Endothelial cell (in vitro differentiated cells): Measurements from ENCODE around the gene CD58. TPM values are rescaled to one million over a fixed set of nuclear protein-coding genes. Genes with fewer than 3 reads are reported as not detected.

Experiments
- DNase-seq: peaks from one replicate; pipeline ENCODE4 v3.0.0; 2021; ENCODE audit warnings: low spot score
- H3K27ac Mint-ChIP-seq: one replicate; pipeline ENCODE4 v1.8.0; 2021; ENCODE audit warnings: mixed read lengths, inconsistent platforms; ENCODE audit not compliant: unreplicated experiment
- H3K27me3 Mint-ChIP-seq: one replicate; pipeline ENCODE4 v1.8.0; 2021; ENCODE audit warnings: mild to moderate bottlenecking, moderate library complexity, mixed read lengths, inconsistent platforms; ENCODE audit not compliant: unreplicated experiment
- H3K36me3 Mint-ChIP-seq: one replicate; pipeline ENCODE4 v1.8.0; 2021; ENCODE audit warnings: mild to moderate bottlenecking, low read depth, mixed read lengths, inconsistent platforms; ENCODE audit not compliant: unreplicated experiment
- H3K4me1 Mint-ChIP-seq: one replicate; pipeline ENCODE4 v1.8.0; 2021; ENCODE audit warnings: mild to moderate bottlenecking, mixed read lengths, inconsistent platforms; ENCODE audit not compliant: unreplicated experiment
- H3K4me3 Mint-ChIP-seq: one replicate; pipeline ENCODE4 v1.8.0; 2021; ENCODE audit warnings: mild to moderate bottlenecking, mixed read lengths, inconsistent platforms; ENCODE audit not compliant: unreplicated experiment
- H3K9me3 Mint-ChIP-seq: one replicate; pipeline ENCODE4 v1.8.0; 2021; ENCODE audit warnings: mixed read lengths, inconsistent platforms; ENCODE audit not compliant: unreplicated experiment
- CTCF ChIP-seq: fragments of 200-600 bp; sonication (generic); IDR thresholded peaks from one replicate; pipeline ENCODE4 v1.5.0; 2021; ENCODE audit warnings: antibody characterized with exemption; ENCODE audit not compliant: unreplicated experiment
- total RNA-seq: library from RNA; stranded (reverse); fragmentation: NEBNext Ultra II Directional; extraction: Animal tissue kit (Norgen Biotek cat#: 25700); gene quantifications from one replicate; pipeline ENCODE4 v1.2.1, GENCODE V29; 2021; ENCODE audit not compliant: unreplicated experiment

The CD58 gene
- total RNA-seq, 1 donor from 2014 or later: 9.0 TPM

- H3K9me3 Mint-ChIP-seq: peaks cover 4% of the 10 kb centered on the region
- no peak overlapping the region for H3K4me3 Mint-ChIP-seq
- H3K27ac Mint-ChIP-seq: no peak overlapping the region
- H3K36me3 Mint-ChIP-seq: peaks cover 2% of the 10 kb centered on the region
- peaks cover 3% of the 10 kb centered on the region for H3K27me3 Mint-ChIP-seq
- H3K4me1 Mint-ChIP-seq: no peaks in the 10 kb centered on the region
- no peak for DNase-seq
- no peak for TF ChIP-seq CTCF
Observed at GRCh38 chr1:116559304-116559761, 11.5 kb downstream of the CD58 start.

DNA sequence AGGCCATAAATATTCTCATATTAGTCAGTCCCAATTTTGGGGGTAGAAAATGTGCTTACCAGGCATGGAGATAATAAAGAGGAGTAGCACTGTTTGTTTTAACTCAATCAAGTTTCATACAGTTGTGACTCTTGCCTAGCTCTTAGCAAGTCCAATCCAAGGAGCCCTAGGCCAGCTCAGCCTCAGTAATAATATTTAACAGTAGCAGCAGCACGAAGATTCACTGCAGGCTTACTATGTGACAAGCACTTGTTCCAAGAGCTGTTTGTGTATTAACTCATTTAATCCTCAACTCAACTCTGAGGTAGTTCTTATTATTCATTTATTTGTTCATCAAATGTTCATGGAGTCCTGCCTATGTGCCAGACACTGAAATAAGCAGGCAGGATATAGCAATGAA, 12.3 kb downstream of the CD58 start:
- H3K27ac Mint-ChIP-seq: no peak overlapping the region
- H3K27me3 Mint-ChIP-seq: peaks cover 3% of the 10 kb centered on the region
- no peak for TF ChIP-seq CTCF
- no peak overlapping the region for H3K4me3 Mint-ChIP-seq
- H3K4me1 Mint-ChIP-seq: peaks cover 2% of the 10 kb centered on the region
- H3K9me3 Mint-ChIP-seq: peaks cover 4% of the 10 kb centered on the region
- peaks cover 2% of the 10 kb centered on the region for H3K36me3 Mint-ChIP-seq
- DNase-seq: no peak

DNA sequence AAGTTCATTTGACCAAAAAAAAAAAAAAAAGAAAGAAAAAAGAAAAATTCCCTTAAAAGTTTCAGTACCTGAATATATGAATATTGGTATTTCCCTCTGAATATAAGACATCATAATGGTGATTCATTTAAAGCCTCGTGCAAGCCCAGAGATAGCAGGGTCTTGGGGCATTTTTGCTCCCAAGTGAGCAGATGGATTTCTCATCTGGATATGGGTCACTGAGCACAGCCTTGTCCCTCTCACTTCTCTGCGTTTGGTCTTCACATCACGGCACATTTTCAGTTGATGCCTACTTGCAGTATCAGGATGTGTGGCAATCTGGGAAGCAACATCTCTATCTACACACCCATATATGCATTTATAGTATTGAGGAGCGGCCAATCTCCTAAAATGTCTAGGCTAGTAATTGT, 12.7 kb downstream of the CD58 start:
- H3K27ac Mint-ChIP-seq: no peak overlapping the region
- TF ChIP-seq CTCF: no peak
- H3K4me1 Mint-ChIP-seq: peaks cover 6% of the 10 kb centered on the region
- no peak overlapping the region for H3K4me3 Mint-ChIP-seq
- H3K27me3 Mint-ChIP-seq: peaks cover 3% of the 10 kb centered on the region
- peaks cover 4% of the 10 kb centered on the region for H3K9me3 Mint-ChIP-seq
- peaks cover 2% of the 10 kb centered on the region for H3K36me3 Mint-ChIP-seq
- DNase-seq: no peak

- no peak overlapping the region for H3K27ac Mint-ChIP-seq
- H3K4me1 Mint-ChIP-seq: peaks cover 6% of the 10 kb centered on the region
- no peak overlapping the region for H3K4me3 Mint-ChIP-seq
- H3K27me3 Mint-ChIP-seq: no peaks in the 10 kb centered on the region
- peaks cover 2% of the 10 kb centered on the region for H3K36me3 Mint-ChIP-seq
- H3K9me3 Mint-ChIP-seq: peaks cover 2% of the 10 kb centered on the region
- DNase-seq: no peak
- no peak for TF ChIP-seq CTCF
Observed at GRCh38 chr1:116557323-116557878, 13.4 kb downstream of the CD58 start.

GRCh38 chr1:116556289-116557006, 14.4 kb downstream of the CD58 start:
- H3K36me3 Mint-ChIP-seq: no peaks in the 10 kb centered on the region
- no peak overlapping the region for H3K4me3 Mint-ChIP-seq
- DNase-seq: no peak
- no peaks in the 10 kb centered on the region for H3K9me3 Mint-ChIP-seq
- peaks cover 6% of the 10 kb centered on the region for H3K4me1 Mint-ChIP-seq
- TF ChIP-seq CTCF: no peak
- H3K27me3 Mint-ChIP-seq: no peaks in the 10 kb centered on the region
- H3K27ac Mint-ChIP-seq: no peak overlapping the region
